Omental fat pad (tissue), 4 donors: ENCODE data around the gene MBP. TPM values are rescaled to one million over a fixed set of nuclear protein-coding genes. Genes with fewer than 3 reads are reported as not detected.

Source experiments
- ATAC-seq: fragments of 150-250 bp; one replicate; pipeline ENCODE4 v1.9.1; 2016; ENCODE audit warnings: mild to moderate bottlenecking, moderate library complexity; ENCODE audit not compliant: low FRiP score
- DNase-seq: peaks from one replicate; pipeline ENCODE4 v3.0.0-alpha.2; 2019; ENCODE audit warnings: low spot score
- total RNA-seq, 4 donors: library from RNA; depleted of rRNA; stranded (reverse); fragments of >200 nt; gene quantifications; one replicate each; pipeline ENCODE4 v1.1.0, GENCODE V29; 2016
- TF ChIP-seq, protein P1 (sequence below), 3 donors: fragments of 450-650 bp; IDR thresholded peaks; one replicate each; pipeline ENCODE4 v1.5.1; 2016 to 2017; ENCODE audit warnings: antibody characterized with exemption in 3 of 3, mild to moderate bottlenecking in 3 of 3, moderate library complexity in 2 of 3

Gene MBP
- total RNA-seq, 4 donors from 2014 or later, result 27.4 to 50.9 (median 36.0) TPM

DNA sequence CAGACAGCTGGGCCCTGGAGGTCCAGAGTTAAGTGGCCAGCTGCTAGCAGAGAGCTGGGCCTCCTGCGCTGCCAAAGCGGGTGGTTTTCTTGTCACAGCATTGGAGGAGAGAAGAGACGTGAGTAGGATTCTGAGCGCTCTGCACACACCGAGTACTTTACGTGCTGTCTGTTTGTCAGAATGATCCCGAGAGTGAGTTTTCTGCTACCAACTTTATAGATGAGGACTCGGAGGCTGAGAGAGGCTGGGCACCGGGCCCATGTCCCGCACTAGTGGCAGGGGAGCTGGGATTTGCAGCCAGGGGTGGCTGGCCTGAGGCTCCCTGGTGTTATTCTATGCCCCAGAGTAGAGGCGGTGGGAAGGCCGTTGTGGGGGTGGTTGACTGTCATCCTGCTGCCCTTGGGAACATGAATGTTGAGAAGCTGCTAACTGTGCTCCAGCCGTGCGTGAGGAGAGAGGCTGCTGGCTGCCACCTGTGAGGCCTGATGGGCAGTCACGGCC is 36.3 kb upstream of the MBP start:
- TF ChIP-seq, protein P1, sequence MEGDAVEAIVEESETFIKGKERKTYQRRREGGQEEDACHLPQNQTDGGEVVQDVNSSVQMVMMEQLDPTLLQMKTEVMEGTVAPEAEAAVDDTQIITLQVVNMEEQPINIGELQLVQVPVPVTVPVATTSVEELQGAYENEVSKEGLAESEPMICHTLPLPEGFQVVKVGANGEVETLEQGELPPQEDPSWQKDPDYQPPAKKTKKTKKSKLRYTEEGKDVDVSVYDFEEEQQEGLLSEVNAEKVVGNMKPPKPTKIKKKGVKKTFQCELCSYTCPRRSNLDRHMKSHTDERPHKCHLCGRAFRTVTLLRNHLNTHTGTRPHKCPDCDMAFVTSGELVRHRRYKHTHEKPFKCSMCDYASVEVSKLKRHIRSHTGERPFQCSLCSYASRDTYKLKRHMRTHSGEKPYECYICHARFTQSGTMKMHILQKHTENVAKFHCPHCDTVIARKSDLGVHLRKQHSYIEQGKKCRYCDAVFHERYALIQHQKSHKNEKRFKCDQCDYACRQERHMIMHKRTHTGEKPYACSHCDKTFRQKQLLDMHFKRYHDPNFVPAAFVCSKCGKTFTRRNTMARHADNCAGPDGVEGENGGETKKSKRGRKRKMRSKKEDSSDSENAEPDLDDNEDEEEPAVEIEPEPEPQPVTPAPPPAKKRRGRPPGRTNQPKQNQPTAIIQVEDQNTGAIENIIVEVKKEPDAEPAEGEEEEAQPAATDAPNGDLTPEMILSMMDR (IDR thresholded peaks at IDR 0.05), result no peak
- DNase-seq (no peak), ATAC-seq (no peak)

DNA sequence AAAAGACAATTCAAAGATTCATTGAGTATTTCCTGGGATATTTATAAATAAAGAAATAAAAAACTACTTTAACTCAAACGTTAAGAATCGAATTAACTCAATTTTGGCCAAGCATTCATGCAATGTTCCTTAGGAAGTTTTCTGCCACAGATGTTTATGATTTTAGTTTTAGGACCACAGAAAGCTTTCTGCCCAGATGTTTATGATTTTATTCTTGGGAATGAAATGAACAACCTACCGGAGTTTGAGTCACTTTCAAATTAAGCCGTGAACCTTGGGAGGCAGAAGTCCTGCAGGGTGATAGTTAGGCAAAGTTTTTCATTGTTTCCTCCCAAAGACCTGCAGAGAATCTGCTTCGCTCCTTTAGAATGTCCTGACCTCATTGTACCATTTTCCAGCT is 34.7 kb upstream of the MBP start:
- ATAC-seq (no peak), DNase-seq (no peak)
- TF ChIP-seq, protein P1 (IDR thresholded peaks at IDR 0.05), result no peak

DNA sequence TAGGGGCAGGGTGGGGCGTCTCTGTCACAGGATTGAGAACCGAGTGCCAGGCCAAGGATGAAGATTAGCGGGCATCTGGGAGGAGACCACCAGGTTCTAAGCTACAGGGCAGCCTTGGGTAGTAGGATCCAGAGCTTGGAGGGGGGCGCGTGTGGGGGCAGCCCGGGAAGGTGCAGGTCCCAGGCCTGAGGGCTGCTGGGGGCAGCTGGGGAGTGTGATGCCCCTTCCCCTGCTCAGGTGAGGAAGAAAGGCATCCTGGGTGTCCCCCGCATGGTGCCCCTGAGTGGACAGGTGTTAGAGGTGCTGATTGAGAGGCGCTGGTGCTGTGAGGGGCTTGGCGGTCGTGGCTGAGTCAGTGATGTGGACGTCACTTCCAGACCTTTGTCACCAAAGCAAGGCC is 33.9 kb upstream of the MBP start:
- ATAC-seq (no peak), DNase-seq (no peak)

DNA sequence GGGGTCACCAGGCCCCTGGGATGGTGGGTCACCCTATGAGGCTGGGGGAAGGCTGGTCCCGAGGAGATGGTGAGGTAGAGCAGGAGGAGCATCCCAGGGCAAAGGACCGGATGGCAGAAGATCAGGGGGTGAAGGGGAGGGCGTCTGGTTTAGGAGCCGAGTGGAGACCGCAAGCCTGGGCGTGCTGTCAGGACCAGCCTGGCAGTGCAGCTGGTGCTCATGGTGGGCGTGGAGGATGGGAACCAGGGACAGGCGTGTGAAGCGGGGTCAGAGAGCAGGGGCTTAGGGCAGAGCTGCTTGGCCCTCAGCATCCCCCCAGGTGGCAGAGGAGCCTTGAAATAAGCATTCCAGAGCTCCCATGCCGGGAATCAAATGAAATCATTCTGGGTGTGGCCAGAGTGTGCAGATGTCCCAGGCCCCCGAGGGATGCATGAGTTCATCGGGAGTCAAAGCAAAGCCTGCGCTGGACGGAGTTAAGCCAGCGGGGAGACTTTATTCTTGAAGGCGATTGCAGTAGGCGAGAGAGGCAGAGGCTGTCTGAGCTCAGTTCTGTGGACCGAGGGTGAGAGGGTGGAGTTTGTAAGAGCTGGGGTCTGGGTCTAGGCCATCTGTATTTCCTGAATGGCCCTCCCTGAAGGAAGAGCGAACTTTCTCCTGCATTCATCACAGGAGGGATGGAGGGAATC is 33.1 kb upstream of the MBP start:
- DNase-seq (no peak), ATAC-seq (peak; percentile 31)
- TF ChIP-seq, protein P1 (IDR thresholded peaks at IDR 0.05), result no peak

More for the DNA sequence above, 33.9 kb upstream of the MBP start:
- TF ChIP-seq, protein P1 (IDR thresholded peaks at IDR 0.05), result no peak

DNA sequence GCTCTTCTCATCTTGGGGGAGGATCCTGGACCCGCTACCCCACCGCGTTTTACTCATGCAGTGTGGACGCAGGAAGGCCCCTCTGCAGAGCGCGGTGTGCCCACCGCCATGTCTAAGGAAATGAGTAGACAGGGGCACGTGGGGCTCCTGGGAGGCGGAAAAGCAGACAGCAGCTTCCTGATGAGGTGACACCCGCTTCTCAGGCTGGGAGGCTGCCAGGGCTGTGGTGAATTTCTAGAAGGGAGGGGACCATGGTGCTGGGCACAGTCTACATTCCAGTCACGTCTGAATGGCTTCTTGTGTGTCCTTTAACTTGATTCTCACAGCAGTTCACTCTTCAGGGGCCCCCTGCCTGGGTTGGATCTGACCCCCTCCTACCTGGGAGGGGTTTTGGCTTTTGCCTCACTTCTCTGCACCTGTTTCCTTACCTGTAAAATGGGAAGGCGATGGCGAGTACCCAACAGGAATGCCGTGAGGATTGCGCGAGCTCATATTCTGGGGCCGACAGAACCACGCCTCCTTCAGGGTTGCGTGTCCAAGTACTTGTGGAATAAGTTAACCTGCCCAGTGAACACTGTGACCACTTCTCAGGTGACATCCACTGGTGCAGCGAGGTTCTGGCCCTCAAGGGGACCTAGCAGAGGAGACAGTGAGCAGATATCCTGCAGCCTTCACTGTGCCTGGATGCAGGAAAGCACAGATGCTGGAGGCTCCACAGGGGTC is 32.3 kb upstream of the MBP start:
- ATAC-seq, result no peak
- no peak for DNase-seq
- TF ChIP-seq, protein P1 (IDR thresholded peaks at IDR 0.05), result no peak

DNA sequence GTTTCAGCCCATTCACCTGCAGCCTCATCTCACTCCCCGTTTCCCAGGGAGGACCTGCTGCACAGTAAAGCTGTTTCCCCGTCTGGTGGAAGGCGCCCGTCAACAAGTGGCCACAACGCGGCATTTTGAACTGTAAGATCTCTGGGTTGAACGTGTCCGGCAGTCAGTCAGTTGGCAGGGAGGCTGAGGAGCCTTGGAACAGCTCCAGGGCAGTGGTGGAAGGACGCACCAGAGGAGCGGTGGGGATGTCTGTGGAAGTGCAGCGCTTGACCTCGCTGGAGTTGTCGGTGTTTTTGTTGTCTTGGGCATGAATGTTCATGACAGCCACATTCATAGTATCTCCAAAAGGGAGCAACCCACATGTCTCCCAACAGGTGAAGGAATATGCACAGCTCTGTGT is 31.4 kb upstream of the MBP start:
- ATAC-seq (no peak), DNase-seq (no peak)
- TF ChIP-seq, protein P1 (IDR thresholded peaks at IDR 0.05), result no peak
